Measurements from ENCODE around the gene TRIP6. TPM values are rescaled to one million over a fixed set of nuclear protein-coding genes. Genes with fewer than 3 reads are reported as not detected.

TRIP6 gene
- total and polyA plus RNA-seq, 2 donors (not counting 3 experiments of a cell fraction or from before 2014, with no cell fraction given), result 90.3 TPM

- Histone ChIP-seq H3K4me1 (ENCODE audit: control insufficient read depth, extremely low read depth, insufficient read depth, low read length) (peaks cover 6% of the 10 kb centered on the region), H3K79me2 (ENCODE audit: control insufficient read depth, insufficient read depth, low read length) (peaks cover 47% of the 10 kb centered on the region), H3K27me3 (ENCODE audit: control insufficient read depth in 2 of 2, insufficient read depth in 2 of 2, low read length in 2 of 2) (no peaks in the 10 kb centered on the region), H3K9ac (replicated peaks; ENCODE audit: extremely low read depth, insufficient read depth, low read length) (no peak overlapping the region), H3K36me3 (ENCODE audit: control insufficient read depth in 2 of 2, extremely low read depth in 1 of 2, insufficient read depth in 2 of 2, low read length in 2 of 2) (peaks cover 27 to 61% of the 10 kb centered on the region in 2 experiments), H3K4me2 (ENCODE audit: insufficient read depth, low read length) (no peak overlapping the region), H2AFZ (ENCODE audit: low read depth, low read length) (no peak overlapping the region), H3K4me3 (replicated peaks in 1 of 3; ENCODE audit: insufficient read depth in 1 of 3, low read depth in 1 of 3, low read length in 3 of 3) (no peak overlapping the region), H3K9me1 (replicated peaks; ENCODE audit: control insufficient read depth, extremely low read depth, insufficient read depth, low read length) (no peaks in the 10 kb centered on the region), H3K27ac (ENCODE audit: insufficient read depth, low read depth, low read length) (no peak overlapping the region), H4K20me1 (replicated peaks; ENCODE audit: control insufficient read depth, extremely low read depth, insufficient read depth, low read length) (no peaks in the 10 kb centered on the region), H3K9me3 (replicated peaks; ENCODE audit: control insufficient read depth, insufficient read depth, low read length) (no peaks in the 10 kb centered on the region)
- dilution Hi-C loops (cut with MboI; ENCODE audit: extremely low pct_ligation_motif_present, low sequenced_read_pairs) (no loop called here), intact Hi-C loops (cut with micrococcal nuclease) (no loop called here)
- no peak for FAIRE-seq
- no peak for DNase-seq (ENCODE audit: low read depth, low spot score)
- BruUV-seq (replicated peaks), result no TSS peak
- TF ChIP-seq, protein P1, sequence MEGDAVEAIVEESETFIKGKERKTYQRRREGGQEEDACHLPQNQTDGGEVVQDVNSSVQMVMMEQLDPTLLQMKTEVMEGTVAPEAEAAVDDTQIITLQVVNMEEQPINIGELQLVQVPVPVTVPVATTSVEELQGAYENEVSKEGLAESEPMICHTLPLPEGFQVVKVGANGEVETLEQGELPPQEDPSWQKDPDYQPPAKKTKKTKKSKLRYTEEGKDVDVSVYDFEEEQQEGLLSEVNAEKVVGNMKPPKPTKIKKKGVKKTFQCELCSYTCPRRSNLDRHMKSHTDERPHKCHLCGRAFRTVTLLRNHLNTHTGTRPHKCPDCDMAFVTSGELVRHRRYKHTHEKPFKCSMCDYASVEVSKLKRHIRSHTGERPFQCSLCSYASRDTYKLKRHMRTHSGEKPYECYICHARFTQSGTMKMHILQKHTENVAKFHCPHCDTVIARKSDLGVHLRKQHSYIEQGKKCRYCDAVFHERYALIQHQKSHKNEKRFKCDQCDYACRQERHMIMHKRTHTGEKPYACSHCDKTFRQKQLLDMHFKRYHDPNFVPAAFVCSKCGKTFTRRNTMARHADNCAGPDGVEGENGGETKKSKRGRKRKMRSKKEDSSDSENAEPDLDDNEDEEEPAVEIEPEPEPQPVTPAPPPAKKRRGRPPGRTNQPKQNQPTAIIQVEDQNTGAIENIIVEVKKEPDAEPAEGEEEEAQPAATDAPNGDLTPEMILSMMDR (IDR thresholded peaks at IDR 0.05; ENCODE audit: extremely low read depth in 1 of 2, insufficient read depth in 1 of 2, low read depth in 1 of 2, low read length in 2 of 2), result no peak
- TF ChIP-seq JUN (IDR thresholded peaks at IDR 0.05; ENCODE audit: borderline replicate concordance, insufficient read depth, insufficient read length, low read depth), result no peak
- TF ChIP-seq GATA2 (IDR thresholded peaks at IDR 0.05; ENCODE audit: insufficient read depth, insufficient read length, low read depth, low read length), result no peak
- TF ChIP-seq EZH2 (IDR thresholded peaks at IDR 0.05; ENCODE audit: borderline replicate concordance, low read depth, low read length, severe bottlenecking), result no peak
- no peak for TF ChIP-seq POLR2AphosphoS5 (IDR thresholded peaks at IDR 0.05; ENCODE audit: insufficient read depth, low read depth, low read length)
- no peak for TF ChIP-seq MYC (IDR thresholded peaks at IDR 0.05; ENCODE audit: low read depth, low read length)
- TF ChIP-seq, protein P2, sequence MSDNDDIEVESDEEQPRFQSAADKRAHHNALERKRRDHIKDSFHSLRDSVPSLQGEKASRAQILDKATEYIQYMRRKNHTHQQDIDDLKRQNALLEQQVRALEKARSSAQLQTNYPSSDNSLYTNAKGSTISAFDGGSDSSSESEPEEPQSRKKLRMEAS (IDR thresholded peaks at IDR 0.05; ENCODE audit: insufficient read depth, insufficient read length), result no peak
- no peak for TF ChIP-seq FOS (IDR thresholded peaks at IDR 0.05; ENCODE audit: borderline replicate concordance, insufficient read depth, low read length)
- no peak for TF ChIP-seq POLR2A (IDR thresholded peaks at IDR 0.05; ENCODE audit: low read depth, low read length)
- POLR2A ChIA-PET, result no interaction called here
- CTCF ChIA-PET, result interaction anchor here (0.9 kb wide), 1 partner anchor 83 kb away, joined by 3 read pairs; no protein-coding TSS in a partner anchor
Measured at GRCh38 chr7:100882201-100882600, 15.0 kb downstream of the TRIP6 start.
